Thymus (tissue), 11 donors: ENCODE measurements around the gene EHBP1. TPM values are rescaled to one million over a fixed set of nuclear protein-coding genes. Genes with fewer than 3 reads are reported as not detected.

Source experiments
- DNase-seq, 9 donors: peaks; one replicate each; pipeline ENCODE4 v3.0.0-alpha.2; 2013; ENCODE audit warnings: low spot score in 9 of 9, low read depth in 6 of 9, missing footprints in 1 of 9
- H3K27ac ChIP-seq, 2 donors: one replicate each; pipeline ENCODE4 v1.5.1; 2013; ENCODE audit warnings: control low read depth in 1 of 2, low read depth in 1 of 2, low read length in 1 of 2, mild to moderate bottlenecking in 1 of 2, moderate library complexity in 1 of 2
- H3K27me3 ChIP-seq, 2 donors: one replicate each; pipeline ENCODE4 v1.5.1; 2013; ENCODE audit warnings: low read length in 1 of 2; ENCODE audit not compliant: control insufficient read depth in 2 of 2, insufficient read depth in 1 of 2
- H3K36me3 ChIP-seq, 2 donors: one replicate each; pipeline ENCODE4 v1.5.1; 2013; ENCODE audit warnings: low read length in 1 of 2, mild to moderate bottlenecking in 1 of 2, moderate library complexity in 1 of 2; ENCODE audit not compliant: control insufficient read depth in 2 of 2, insufficient read depth in 2 of 2
- H3K4me1 ChIP-seq, 2 donors: one replicate each; pipeline ENCODE4 v1.5.1; 2013; ENCODE audit warnings: low read length in 2 of 2; ENCODE audit not compliant: control insufficient read depth in 2 of 2, insufficient read depth in 2 of 2
- H3K4me3 ChIP-seq, 2 donors: one replicate each; pipeline ENCODE4 v1.5.1; 2013; ENCODE audit warnings: low read length in 2 of 2, control low read depth in 1 of 2, mild to moderate bottlenecking in 1 of 2
- H3K9me3 ChIP-seq, 2 donors: one replicate each; pipeline ENCODE4 v1.5.1; 2013; ENCODE audit warnings: low read length in 1 of 2, mild to moderate bottlenecking in 1 of 2; ENCODE audit not compliant: control insufficient read depth in 2 of 2, insufficient read depth in 1 of 2
- WGBS: extraction: QIAGEN DNeasy Blood & Tissue Kit; methylation state at CpG from one replicate; pipeline ENCODE4 v1.1.7; 2013; 5-methylcytosine and 5-hydroxymethylcytosine counted together
- polyA plus RNA-seq: library from polyadenylated mRNA; stranded (reverse); fragments of 200-250 nt; gene quantifications from one replicate; pipeline ENCODE4 v1.2.3, GENCODE V29; 2013
- total RNA-seq: library from RNA; stranded (reverse); fragments of 120-200 nt; gene quantifications from one replicate; pipeline ENCODE4 v1.2.4, GENCODE V29; 2013
- donor health status: healthy.

The EHBP1 gene
- total and polyA plus RNA-seq, 2 donors: 11.2 to 19.5 TPM

DNA sequence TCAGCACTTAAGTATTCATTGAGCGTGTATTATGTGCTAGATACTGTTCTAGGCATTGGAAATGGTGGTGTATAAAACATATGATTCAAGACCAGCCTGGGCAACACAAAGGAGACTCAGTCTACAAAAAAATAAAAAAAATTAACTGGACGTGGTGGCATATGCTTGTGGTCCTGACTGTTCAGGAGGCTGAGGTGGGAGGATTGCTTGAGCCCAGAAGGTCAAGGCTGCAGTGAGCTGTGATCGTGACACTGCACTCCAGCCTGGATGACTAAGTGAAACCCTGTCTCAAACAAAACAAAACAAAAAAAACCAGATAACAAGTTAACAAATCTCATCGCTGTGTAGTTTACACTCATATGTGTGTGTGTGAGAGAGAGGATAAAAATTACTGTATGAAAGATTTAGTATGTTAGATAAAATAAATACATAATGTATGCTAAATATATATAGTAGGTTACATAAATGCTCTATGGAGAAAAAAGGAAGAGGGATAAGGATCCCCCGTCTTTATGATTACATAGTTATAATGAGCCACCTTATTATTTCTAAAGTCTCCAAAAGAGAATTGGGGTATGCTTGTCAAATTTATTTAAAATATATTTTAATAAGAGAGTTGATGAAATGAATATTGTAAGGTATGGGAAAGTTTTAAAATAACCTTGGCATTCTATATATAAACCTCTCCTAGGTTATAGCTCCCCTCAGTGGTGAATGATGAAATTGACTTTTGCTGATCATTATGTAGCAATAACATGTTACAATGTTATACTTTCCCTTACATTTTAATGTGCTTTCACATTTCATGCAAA is 69.2 kb downstream of the EHBP1 start:
- DNase-seq: peak in 7 of 9 donors; percentile 9 to 63 (median 28)
- no peak overlapping the region for H3K27ac ChIP-seq
- no peaks in the 10 kb centered on the region for H3K4me1 ChIP-seq
- no peak overlapping the region for H3K4me3 ChIP-seq
- WGBS: 96% methylated on average over 5 of the region's 5 CpGs
- no peaks in the 10 kb centered on the region for H3K9me3 ChIP-seq
- H3K36me3 ChIP-seq: no peaks in the 10 kb centered on the region
- no peaks in the 10 kb centered on the region for H3K27me3 ChIP-seq

DNA sequence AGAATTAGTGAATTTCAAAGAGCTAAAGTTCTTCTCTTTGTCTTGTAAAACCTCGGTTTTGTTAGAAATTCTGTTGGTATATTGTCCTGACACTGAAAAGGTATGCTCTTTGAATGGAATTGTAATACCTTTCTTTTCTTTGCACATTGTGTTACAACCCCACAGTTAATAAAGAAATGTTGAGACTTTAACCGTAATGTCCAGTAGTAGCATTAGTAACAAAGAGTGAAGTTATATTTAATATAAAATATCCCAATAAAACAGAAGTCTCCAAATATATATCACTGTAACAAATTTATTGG is 69.8 kb downstream of the EHBP1 start:
- Histone ChIP-seq H3K4me3 (no peak overlapping the region), H3K27me3 (no peaks in the 10 kb centered on the region), H3K36me3 (no peaks in the 10 kb centered on the region), H3K9me3 (no peaks in the 10 kb centered on the region), H3K4me1 (no peaks in the 10 kb centered on the region), H3K27ac (no peak overlapping the region)
- no peak for DNase-seq
- 51% methylated on average over 2 of the region's 2 CpGs for WGBS

DNA sequence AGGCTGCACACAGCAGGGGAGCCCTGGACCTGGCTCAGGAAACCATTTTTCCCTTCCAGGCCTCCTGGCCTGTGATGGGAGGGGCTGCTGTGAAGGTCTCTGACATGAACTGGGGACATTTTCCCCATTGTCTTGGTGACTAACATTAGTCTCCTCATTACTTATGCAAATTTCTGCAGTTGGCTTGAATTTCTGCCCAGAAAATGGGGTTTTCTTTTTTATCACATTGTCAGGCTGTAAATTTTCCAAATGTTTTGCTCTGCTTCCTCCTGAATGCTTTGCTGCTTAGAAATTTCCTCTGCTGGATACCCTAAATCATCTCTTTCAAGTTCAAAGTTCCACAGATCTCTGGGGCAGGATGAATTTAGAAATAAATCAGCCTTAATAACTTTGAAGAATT is 78.2 kb downstream of the EHBP1 start:
- no peaks in the 10 kb centered on the region for H3K4me1 ChIP-seq
- H3K36me3 ChIP-seq: no peaks in the 10 kb centered on the region
- DNase-seq: no peak
- H3K27me3 ChIP-seq: no peaks in the 10 kb centered on the region
- H3K4me3 ChIP-seq: no peak overlapping the region
- H3K27ac ChIP-seq: no peak overlapping the region
- H3K9me3 ChIP-seq: peaks cover 0 to 7% of the 10 kb centered on the region in 2 donors

DNA sequence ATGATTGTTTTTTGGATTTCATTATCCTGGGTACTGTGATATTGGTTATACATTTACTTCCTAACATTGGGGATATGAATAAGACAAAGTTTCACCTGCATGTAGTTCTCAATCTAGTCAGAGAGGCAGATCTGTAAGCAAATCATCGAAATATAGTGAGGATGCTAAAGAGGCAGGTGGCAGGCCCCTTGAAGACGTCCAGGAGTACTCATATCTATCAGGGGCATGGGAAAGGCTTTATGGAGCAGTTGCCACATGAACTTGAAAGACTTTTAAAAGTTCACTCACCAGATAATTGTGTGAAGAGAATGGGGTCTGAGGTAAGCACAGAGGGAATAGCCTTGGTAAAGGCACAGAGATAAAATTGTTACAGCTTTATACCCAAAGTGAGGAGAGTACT is 78.8 kb downstream of the EHBP1 start:
- Histone ChIP-seq H3K27ac (no peak overlapping the region), H3K4me1 (no peaks in the 10 kb centered on the region)
- 75% methylated on average over 2 of the region's 2 CpGs for WGBS

DNA sequence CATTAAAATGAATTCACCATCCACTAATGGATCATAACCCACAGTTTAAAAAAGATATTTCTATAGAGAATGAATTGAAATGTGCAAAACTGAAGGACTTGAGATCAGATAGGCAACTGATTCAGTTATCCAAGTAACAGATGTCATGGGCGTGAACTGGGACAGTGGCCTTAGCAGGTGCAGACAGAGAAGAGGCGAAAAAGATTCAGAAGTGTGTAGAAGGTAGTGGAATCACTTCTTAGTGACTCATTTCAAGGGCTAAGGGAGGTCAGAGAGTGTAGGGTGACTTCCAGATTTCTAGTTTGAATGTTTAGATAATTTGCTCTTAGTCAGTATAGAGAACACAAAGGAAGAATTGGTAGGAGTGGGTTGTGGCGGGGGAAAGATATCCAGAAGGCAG is 79.7 kb downstream of the EHBP1 start:
- Histone ChIP-seq H3K27me3 (no peaks in the 10 kb centered on the region), H3K4me1 (no peaks in the 10 kb centered on the region), H3K27ac (no peak overlapping the region), H3K4me3 (no peak overlapping the region), H3K36me3 (no peaks in the 10 kb centered on the region), H3K9me3 (peaks cover 0 to 7% of the 10 kb centered on the region in 2 donors)
- 95% methylated on average over 3 of the region's 3 CpGs for WGBS
- DNase-seq: no peak

More for the DNA sequence above, 78.8 kb downstream of the EHBP1 start:
- H3K27me3 ChIP-seq: no peaks in the 10 kb centered on the region
- H3K36me3 ChIP-seq: no peaks in the 10 kb centered on the region
- no peak overlapping the region for H3K4me3 ChIP-seq
- no peak for DNase-seq
- peaks cover 0 to 7% of the 10 kb centered on the region in 2 donors for H3K9me3 ChIP-seq

DNA sequence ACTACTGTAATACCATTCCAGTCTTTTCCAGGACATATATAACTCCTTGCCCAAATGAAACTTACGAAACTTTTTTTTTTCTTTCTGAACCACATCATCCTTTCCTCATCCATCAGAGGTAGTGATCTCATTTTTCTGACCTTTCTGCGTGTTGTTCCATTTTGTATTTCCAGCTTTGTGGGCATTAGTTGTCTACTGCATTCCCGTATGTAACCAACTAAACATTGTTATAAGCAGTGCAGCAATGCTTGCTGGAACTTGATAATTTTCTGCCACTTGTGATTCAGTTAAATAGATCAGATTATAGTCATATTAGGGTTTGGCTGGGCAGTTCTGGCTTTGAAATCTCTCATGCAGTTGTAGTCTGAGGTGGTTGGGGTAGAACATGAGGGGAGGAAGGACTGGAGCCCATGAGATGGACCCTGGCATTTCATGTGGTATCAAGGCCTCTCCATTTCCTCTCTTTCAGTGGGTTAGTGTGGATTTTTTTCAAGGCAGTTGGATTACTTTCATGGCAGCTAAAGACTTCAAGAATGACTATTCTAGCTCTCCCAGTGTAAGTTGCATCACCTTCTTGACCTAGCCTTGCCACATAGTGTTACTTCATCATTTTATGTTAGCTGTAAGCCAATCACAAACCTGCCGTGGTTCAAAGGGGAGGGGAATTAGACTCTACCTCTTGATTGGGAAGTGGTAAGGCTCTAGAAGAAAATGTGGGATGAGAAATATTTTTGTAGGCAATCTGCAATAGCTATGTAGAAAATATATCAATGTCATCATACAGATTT is 80.5 kb downstream of the EHBP1 start:
- Histone ChIP-seq H3K4me3 (no peak overlapping the region), H3K9me3 (peaks cover 0 to 7% of the 10 kb centered on the region in 2 donors), H3K36me3 (no peaks in the 10 kb centered on the region), H3K4me1 (no peaks in the 10 kb centered on the region), H3K27ac (no peak overlapping the region), H3K27me3 (no peaks in the 10 kb centered on the region)
- DNase-seq: no peak
- 99% methylated on average over 4 of the region's 4 CpGs for WGBS

DNA sequence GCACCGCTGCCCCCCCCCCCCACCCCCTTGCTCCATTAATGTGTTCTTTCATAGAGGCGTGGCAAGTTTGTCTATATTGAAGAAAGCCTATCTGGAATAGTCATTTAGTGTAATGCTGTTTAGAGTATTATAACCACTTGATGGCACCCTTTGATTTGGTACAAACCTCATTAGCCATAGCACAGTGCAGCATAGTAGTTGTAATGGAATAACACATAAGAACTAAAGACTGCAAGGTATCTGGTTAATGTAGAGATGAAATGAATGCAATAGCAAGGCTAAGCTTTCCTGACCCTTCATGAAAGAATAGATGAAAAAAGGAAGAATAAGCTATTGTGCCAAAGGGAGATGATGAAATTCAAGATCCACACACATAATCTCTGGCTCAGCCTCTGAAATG is 81.9 kb downstream of the EHBP1 start:
- Histone ChIP-seq H3K36me3 (no peaks in the 10 kb centered on the region), H3K27me3 (no peaks in the 10 kb centered on the region), H3K4me1 (no peaks in the 10 kb centered on the region), H3K9me3 (peaks cover 0 to 7% of the 10 kb centered on the region in 2 donors), H3K4me3 (no peak overlapping the region), H3K27ac (no peak overlapping the region)
- peak in 2 of 9 donors; percentile 24 to 46 for DNase-seq
- WGBS: 48% methylated on average over 2 of the region's 2 CpGs

DNA sequence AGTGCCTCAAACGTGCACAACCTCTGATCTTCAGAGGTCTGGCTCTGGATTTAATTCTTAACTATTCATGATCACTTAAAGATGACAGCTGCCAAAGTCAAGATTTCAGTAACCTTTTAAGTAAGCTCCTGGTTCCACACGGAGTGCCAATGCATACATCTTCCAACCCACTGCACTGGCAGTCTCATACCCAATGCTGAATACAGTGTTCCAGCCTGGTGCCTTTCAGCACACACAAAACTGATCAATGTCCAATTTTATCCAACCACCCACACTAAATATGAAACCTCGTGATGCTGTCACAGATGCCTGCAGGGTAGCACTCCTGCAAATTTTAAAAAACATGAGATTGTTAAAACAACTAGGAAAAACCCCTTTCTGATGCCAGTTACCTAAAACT is 84.0 kb downstream of the EHBP1 start:
- no peak for DNase-seq
- Histone ChIP-seq H3K27ac (no peak overlapping the region), H3K36me3 (no peaks in the 10 kb centered on the region), H3K27me3 (no peaks in the 10 kb centered on the region), H3K4me1 (no peaks in the 10 kb centered on the region), H3K4me3 (no peak overlapping the region), H3K9me3 (no peaks in the 10 kb centered on the region)
- WGBS: 93% methylated on average over 3 of the region's 3 CpGs

DNA sequence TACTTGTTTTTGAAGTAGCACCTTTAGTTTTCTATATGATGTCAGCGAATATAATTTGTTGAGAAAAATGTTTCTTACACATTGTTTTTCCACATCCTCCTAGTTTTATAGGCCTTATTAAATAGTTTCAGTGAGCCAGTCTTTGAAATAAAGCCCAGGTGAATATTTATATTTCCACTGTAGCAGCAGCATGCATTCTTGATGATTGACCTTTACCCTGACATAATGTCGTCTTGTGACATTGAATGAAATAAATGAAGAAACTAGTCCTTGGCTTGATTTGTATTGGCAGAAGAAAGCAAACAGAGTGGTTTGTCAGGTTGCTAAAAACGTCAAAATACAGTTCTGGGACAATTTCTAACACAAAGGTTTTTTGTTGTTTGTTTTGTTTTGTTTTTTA is 84.4 kb downstream of the EHBP1 start:
- 95% methylated on average over 3 of the region's 3 CpGs for whole genome bisulfite sequencing
- Histone ChIP-seq H3K27ac (no peak overlapping the region), H3K4me1 (no peaks in the 10 kb centered on the region), H3K27me3 (no peaks in the 10 kb centered on the region), H3K4me3 (no peak overlapping the region), H3K9me3 (no peaks in the 10 kb centered on the region), H3K36me3 (no peaks in the 10 kb centered on the region)
- DNase-seq: no peak
